ENCODE data around the gene DEPP1. TPM values are rescaled to one million over a fixed set of nuclear protein-coding genes. Genes with fewer than 3 reads are reported as not detected.
A peak's percentile ranks its signal among the peaks of the same experiment; 100 is the strongest.

Gene DEPP1
- polyA plus RNA-seq, 3 donors = not detected

DNA sequence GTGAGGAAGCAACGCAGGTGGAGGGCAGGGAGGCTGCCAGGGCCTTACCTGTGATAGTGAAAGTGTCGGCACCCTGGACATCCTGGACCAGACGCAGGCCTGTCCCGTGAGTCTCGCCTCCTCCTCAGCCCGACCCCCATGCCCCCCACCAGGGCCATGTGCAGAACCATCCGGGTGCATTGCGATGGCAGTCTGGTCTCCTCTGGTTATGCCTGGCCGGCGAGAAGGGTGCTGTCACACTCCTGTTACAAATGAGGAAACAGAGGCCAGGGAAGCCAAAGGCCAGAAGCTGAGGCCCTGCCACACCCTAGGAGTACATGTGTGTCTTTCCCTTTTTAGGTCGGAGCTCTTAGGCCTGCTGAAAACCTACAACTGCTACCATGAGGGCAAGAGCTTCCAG is 7.2 kb downstream of the DEPP1 start:
- Histone ChIP-seq H3K4me1 (ENCODE audit: control insufficient read depth in 1 of 2, insufficient read depth in 2 of 2, low read length in 2 of 2) (peaks cover 86 to 93% of the 10 kb centered on the region in 2 donors), H4K20me1 (ENCODE audit: insufficient read depth, low read length) (peaks cover 16% of the 10 kb centered on the region), H3K27me3 (ENCODE audit: control insufficient read depth in 2 of 2, insufficient read depth in 2 of 2, low read length in 2 of 2) (no peaks in the 10 kb centered on the region), H3K79me2 (ENCODE audit: insufficient read depth, low read length) (peaks cover 72% of the 10 kb centered on the region), H3K4me2 (replicated peaks; ENCODE audit: extremely low read depth, low read length, poor library complexity, severe bottlenecking) (peak overlapping the region; percentile 58), H3K36me3 (replicated peaks in 1 of 2; ENCODE audit: control insufficient read depth in 1 of 2, insufficient read depth in 2 of 2, low read length in 2 of 2) (peaks cover 47 to 50% of the 10 kb centered on the region in 2 donors), H3K4me3 (replicated peaks in 1 of 3; ENCODE audit: low read depth in 2 of 3, low read length in 3 of 3) (peak overlapping the region in 1 of 3 experiments; percentile 55), H3K27ac (ENCODE audit: low read depth in 1 of 2, low read length in 2 of 2) (peak overlapping the region; percentile 73 to 81), H2AFZ (ENCODE audit: insufficient read depth, low read depth, low read length, poor library complexity, severe bottlenecking) (no peak overlapping the region), H3K9me3 (replicated peaks in 1 of 2; ENCODE audit: control insufficient read depth in 1 of 2, insufficient read depth in 1 of 2, low read length in 2 of 2) (no peaks in the 10 kb centered on the region), H3K9ac (ENCODE audit: insufficient read depth, low read length, poor library complexity, severe bottlenecking) (peak overlapping the region; percentile 6)
- peak; percentile 34 to 63 (median 61) for DNase-seq
- Mint-ChIP-seq H3K4me3 (peak overlapping the region; percentile 26 to 34), H3K27me3 (ENCODE audit: low read depth in 3 of 3) (no peaks in the 10 kb centered on the region), H3K27ac (peak overlapping the region; percentile 80 to 92 (median 85)), H3K9me3 (peaks cover 0 to 3% (median 0%) of the 10 kb centered on the region in 7 donors), H3K36me3 (peaks cover 47 to 60% of the 10 kb centered on the region in 2 donors), H3K4me1 (peaks cover 86% of the 10 kb centered on the region)
- 61% methylated on average over 11 of the region's 11 CpGs for WGBS (ENCODE audit: insufficient coverage)
- intact Hi-C loops (cut with micrococcal nuclease) = no loop called here
- TF ChIP-seq, protein P1, sequence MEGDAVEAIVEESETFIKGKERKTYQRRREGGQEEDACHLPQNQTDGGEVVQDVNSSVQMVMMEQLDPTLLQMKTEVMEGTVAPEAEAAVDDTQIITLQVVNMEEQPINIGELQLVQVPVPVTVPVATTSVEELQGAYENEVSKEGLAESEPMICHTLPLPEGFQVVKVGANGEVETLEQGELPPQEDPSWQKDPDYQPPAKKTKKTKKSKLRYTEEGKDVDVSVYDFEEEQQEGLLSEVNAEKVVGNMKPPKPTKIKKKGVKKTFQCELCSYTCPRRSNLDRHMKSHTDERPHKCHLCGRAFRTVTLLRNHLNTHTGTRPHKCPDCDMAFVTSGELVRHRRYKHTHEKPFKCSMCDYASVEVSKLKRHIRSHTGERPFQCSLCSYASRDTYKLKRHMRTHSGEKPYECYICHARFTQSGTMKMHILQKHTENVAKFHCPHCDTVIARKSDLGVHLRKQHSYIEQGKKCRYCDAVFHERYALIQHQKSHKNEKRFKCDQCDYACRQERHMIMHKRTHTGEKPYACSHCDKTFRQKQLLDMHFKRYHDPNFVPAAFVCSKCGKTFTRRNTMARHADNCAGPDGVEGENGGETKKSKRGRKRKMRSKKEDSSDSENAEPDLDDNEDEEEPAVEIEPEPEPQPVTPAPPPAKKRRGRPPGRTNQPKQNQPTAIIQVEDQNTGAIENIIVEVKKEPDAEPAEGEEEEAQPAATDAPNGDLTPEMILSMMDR (IDR thresholded peaks at IDR 0.05) = no peak

DNA sequence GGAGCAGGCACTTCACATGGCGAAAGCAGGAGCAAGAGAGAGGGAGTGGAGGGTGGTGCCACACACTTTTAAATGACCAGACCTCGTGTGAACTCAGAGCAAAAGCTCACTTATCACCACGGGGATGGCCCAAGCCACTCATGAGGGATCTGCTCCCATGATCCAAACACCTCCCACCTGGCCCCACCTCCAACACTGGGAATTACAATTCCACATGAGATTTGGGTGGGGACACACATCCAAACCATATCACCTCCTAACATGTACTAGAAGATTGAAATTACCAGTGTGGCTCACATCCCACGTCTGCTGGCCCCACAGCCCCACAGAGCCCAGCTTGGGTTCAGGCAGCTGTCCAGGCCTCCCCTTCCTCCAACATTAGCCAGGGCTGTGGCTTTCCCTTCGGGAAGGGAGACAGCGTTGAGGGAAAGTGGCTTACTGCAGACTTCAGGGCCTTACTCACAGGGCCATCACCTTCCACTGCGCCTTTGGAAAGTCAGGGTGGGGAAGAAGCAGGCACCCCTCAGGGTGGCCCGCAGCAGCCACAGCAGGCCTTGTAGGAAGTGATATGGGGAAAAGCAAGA is 7.7 kb downstream of the DEPP1 start:
- Mint-ChIP-seq H3K4me3 (peak overlapping the region in 1 of 2 donors; percentile 55), H3K27me3 (ENCODE audit: low read depth in 3 of 3) (no peaks in the 10 kb centered on the region), H3K27ac (peak overlapping the region; percentile 80 to 92 (median 84)), H3K36me3 (peaks cover 42 to 55% of the 10 kb centered on the region in 2 donors), H3K9me3 (peaks cover 0 to 3% (median 0%) of the 10 kb centered on the region in 7 donors), H3K4me1 (peaks cover 91% of the 10 kb centered on the region)
- H3K9me3 ChIP-seq (replicated peaks in 1 of 2; ENCODE audit: control insufficient read depth in 1 of 2, insufficient read depth in 1 of 2, low read length in 2 of 2) = no peaks in the 10 kb centered on the region
- H3K27me3 ChIP-seq (ENCODE audit: control insufficient read depth in 2 of 2, insufficient read depth in 2 of 2, low read length in 2 of 2) = no peaks in the 10 kb centered on the region
- peak overlapping the region in 1 of 3 experiments; percentile 55 for H3K4me3 ChIP-seq (replicated peaks in 1 of 3; ENCODE audit: low read depth in 2 of 3, low read length in 3 of 3)
- WGBS (ENCODE audit: insufficient coverage) = 90% methylated on average over 4 of the region's 8 CpGs
- DNase-seq = no peak
- H2AFZ ChIP-seq (ENCODE audit: insufficient read depth, low read depth, low read length, poor library complexity, severe bottlenecking) = no peak overlapping the region
- intact Hi-C loops (cut with micrococcal nuclease) = no loop called here
- H3K9ac ChIP-seq (ENCODE audit: insufficient read depth, low read length, poor library complexity, severe bottlenecking) = peak overlapping the region; percentile 9
- H3K4me2 ChIP-seq (replicated peaks; ENCODE audit: extremely low read depth, low read length, poor library complexity, severe bottlenecking) = peak overlapping the region; percentile 58
- H3K36me3 ChIP-seq (replicated peaks in 1 of 2; ENCODE audit: control insufficient read depth in 1 of 2, insufficient read depth in 2 of 2, low read length in 2 of 2) = peaks cover 41 to 45% of the 10 kb centered on the region in 2 donors
- TF ChIP-seq, protein P1 (IDR thresholded peaks at IDR 0.05) = no peak
- H3K4me1 ChIP-seq (ENCODE audit: control insufficient read depth in 1 of 2, insufficient read depth in 2 of 2, low read length in 2 of 2) = peaks cover 91 to 98% of the 10 kb centered on the region in 2 donors
- peak overlapping the region; percentile 73 to 81 for H3K27ac ChIP-seq (ENCODE audit: low read depth in 1 of 2, low read length in 2 of 2)
- peaks cover 72% of the 10 kb centered on the region for H3K79me2 ChIP-seq (ENCODE audit: insufficient read depth, low read length)
- H4K20me1 ChIP-seq (ENCODE audit: insufficient read depth, low read length) = peaks cover 10% of the 10 kb centered on the region
